Measurements from ENCODE around the gene PLA2G4B. TPM values are rescaled to one million over a fixed set of nuclear protein-coding genes. Genes with fewer than 3 reads are reported as not detected.

Gene PLA2G4B
- total RNA-seq, 1 experiment from 2014 or later = 3.7 TPM

DNA sequence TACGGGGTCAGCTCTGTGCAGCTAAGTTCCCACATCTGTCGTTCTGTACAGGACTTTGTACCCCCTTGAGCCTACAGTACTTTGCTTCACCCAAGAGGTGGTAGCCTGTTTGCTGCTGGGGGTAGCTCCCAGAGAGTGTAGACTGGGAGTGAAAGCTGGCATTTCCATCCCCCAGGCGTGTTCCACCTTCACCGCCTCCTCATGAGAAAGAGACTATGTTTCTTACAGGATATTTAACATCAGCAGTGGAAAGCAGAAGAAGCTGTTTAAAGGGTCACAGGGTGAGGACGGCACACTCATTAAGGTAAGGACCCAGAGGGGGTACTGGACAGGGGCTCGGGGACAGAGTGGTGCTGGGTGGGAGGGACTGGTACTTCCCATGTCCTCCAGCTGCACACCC is 20.9 kb upstream of the PLA2G4B start:
- no peaks in the 10 kb centered on the region for H3K79me1 ChIP-seq (ENCODE audit: insufficient read depth, low read depth, low read length, poor library complexity, severe bottlenecking)
- peaks cover 3 to 17% (median 3%) of the 10 kb centered on the region in 3 experiments; a peak in 5 of 7 replicates for H3K36me3 Mint-ChIP-seq (ENCODE audit: insufficient read depth in 1 of 3, low read depth in 3 of 3)
- no peak overlapping the region for H2BK15ac ChIP-seq (ENCODE audit: low read depth, low read length)
- no peaks in the 10 kb centered on the region for H4K20me1 ChIP-seq (ENCODE audit: control insufficient read depth, insufficient read depth, insufficient read length)
- no peaks in the 10 kb centered on the region for H3K9me3 ChIP-seq (ENCODE audit: control insufficient read depth, low read depth, low read length)
- no peaks in the 10 kb centered on the region for H3K79me2 ChIP-seq (ENCODE audit: insufficient read depth, low read length)
- no peak overlapping the region for H3T11ph ChIP-seq (ENCODE audit: low read length)
- no peaks in the 10 kb centered on the region for H3K4me1 Mint-ChIP-seq
- no peak overlapping the region for H2BK5ac ChIP-seq (ENCODE audit: insufficient read length, low read length)
- no peak overlapping the region for H3K4me3 Mint-ChIP-seq
- no peak overlapping the region for H3K14ac ChIP-seq (ENCODE audit: insufficient read depth, low read length)
- no peak overlapping the region for H4K91ac ChIP-seq (ENCODE audit: insufficient read length, low read depth, low read length)
- H4K5ac ChIP-seq (ENCODE audit: insufficient read length, low read depth, low read length) = no peak overlapping the region
- no peak overlapping the region for H2BK12ac ChIP-seq (ENCODE audit: insufficient read length, low read depth, low read length)
- H3K9me3 Mint-ChIP-seq = no peaks in the 10 kb centered on the region
- no peaks in the 10 kb centered on the region for H3K27me3 Mint-ChIP-seq (ENCODE audit: low read depth)
- DNase-seq = no peak
- H3K23me2 ChIP-seq (ENCODE audit: insufficient read length, low read depth, low read length, poor library complexity, severe bottlenecking) = no peaks in the 10 kb centered on the region
- no peak overlapping the region for H3K4ac ChIP-seq (ENCODE audit: low read depth, low read length)
- no peak overlapping the region for H3K4me2 ChIP-seq (ENCODE audit: insufficient read depth, insufficient read length, low read length)
- H3K18ac ChIP-seq (ENCODE audit: insufficient read length, low read depth, low read length) = no peak overlapping the region
- no peak overlapping the region for H3K27ac ChIP-seq (ENCODE audit: insufficient read length, low read depth, low read length)
- H2BK20ac ChIP-seq (ENCODE audit: low read depth, low read length, poor library complexity, severe bottlenecking) = no peak overlapping the region
- no peak overlapping the region for H3K9ac ChIP-seq (ENCODE audit: extremely low read depth, insufficient read length, low read length)
- no peak overlapping the region for H3K56ac ChIP-seq (ENCODE audit: insufficient read length, low read depth, low read length)
- TF ChIP-seq, protein P1, sequence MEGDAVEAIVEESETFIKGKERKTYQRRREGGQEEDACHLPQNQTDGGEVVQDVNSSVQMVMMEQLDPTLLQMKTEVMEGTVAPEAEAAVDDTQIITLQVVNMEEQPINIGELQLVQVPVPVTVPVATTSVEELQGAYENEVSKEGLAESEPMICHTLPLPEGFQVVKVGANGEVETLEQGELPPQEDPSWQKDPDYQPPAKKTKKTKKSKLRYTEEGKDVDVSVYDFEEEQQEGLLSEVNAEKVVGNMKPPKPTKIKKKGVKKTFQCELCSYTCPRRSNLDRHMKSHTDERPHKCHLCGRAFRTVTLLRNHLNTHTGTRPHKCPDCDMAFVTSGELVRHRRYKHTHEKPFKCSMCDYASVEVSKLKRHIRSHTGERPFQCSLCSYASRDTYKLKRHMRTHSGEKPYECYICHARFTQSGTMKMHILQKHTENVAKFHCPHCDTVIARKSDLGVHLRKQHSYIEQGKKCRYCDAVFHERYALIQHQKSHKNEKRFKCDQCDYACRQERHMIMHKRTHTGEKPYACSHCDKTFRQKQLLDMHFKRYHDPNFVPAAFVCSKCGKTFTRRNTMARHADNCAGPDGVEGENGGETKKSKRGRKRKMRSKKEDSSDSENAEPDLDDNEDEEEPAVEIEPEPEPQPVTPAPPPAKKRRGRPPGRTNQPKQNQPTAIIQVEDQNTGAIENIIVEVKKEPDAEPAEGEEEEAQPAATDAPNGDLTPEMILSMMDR (conservative IDR thresholded peaks at IDR 0.05) = no peak
- H3K27ac Mint-ChIP-seq = peak overlapping the region in 1 of 3 experiments; percentile 12; a peak in 1 of 7 replicates
- no peaks in the 10 kb centered on the region for H3K4me1 ChIP-seq (ENCODE audit: insufficient read depth, low read length)
- H2AK5ac ChIP-seq (ENCODE audit: insufficient read length, low read length) = no peak overlapping the region
- H2AFZ ChIP-seq (ENCODE audit: low read length) = no peak overlapping the region
- H2BK120ac ChIP-seq (ENCODE audit: low read depth, low read length, poor library complexity, severe bottlenecking) = no peak overlapping the region
- no peak overlapping the region for H4K8ac ChIP-seq (replicated peaks; ENCODE audit: insufficient read length, low read depth, low read length)
- WGBS (ENCODE audit: extremely low coverage, insufficient read length, low lambda C conversion rate) = no CpG with 5 or more reads among the region's 6 CpGs
- no peaks in the 10 kb centered on the region for H3K27me3 ChIP-seq (ENCODE audit: insufficient read depth, low read length)
- no peak overlapping the region for H3K23ac ChIP-seq (ENCODE audit: insufficient read length, low read depth, low read length)
